Right renal cortex interstitium (tissue), 3 donors: ENCODE measurements around the gene CROCC. TPM values are rescaled to one million over a fixed set of nuclear protein-coding genes. Genes with fewer than 3 reads are reported as not detected.

Experiments used
- DNase-seq, 3 donors: peaks; one replicate each; pipeline ENCODE4 v3.0.0-alpha.2; 2013; ENCODE audit warnings: low read depth in 3 of 3, low spot score in 2 of 3
- polyA plus RNA-seq, 3 donors: library from polyadenylated mRNA; unstranded; fragments of 120-200 nt; gene quantifications; one replicate each; pipeline ENCODE4 v1.2.1, GENCODE V29; 2013; ENCODE audit not compliant: insufficient read length in 3 of 3

The CROCC gene
- polyA plus RNA-seq, 3 donors: 21.4 to 27.8 (median 25.0) TPM

DNA sequence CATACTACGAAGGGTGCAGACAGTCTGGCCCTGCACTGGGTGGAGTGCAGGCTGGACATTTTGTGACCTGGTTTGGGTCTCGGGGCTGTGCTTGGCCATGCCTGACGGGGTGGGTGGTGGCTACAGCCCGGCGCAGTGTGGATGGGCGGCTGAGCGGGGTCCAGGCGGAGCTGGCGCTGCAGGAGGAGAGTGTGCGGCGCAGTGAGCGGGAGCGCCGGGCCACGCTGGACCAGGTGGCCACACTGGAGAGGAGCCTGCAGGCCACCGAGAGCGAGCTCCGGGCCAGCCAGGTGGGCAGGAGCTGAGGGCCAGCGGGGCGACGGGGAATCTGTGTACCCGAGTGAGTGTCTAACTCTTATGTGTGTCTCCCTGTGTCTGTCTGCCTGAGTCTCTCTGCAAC lies 44.6 kb downstream of the CROCC start:
- DNase-seq: no peak

DNA sequence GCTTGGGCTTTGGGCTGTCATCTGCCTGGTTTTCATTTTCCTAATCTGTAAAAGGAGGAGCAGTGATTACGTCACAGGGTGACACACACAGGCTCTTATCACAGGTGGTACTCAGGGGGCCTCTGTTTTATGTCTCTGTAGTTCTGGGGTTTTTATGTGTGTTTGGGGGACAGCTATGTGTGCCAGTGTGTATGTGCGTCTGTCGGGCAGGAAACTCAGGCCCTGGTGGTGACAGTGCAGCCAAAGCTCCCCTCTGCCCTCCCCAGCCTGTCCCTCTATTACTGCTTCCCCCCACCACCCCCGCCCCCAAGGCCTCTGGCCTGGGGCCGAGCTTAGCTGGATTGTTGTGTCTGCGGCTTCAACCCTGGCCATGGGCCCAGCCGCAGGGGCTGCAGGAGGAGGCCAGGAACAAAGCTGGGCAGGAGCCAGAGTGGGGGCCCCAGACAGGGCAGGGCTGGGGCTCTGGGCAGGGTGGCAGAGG lies 45.4 kb downstream of the CROCC start:
- no peak for DNase-seq

- DNase-seq: no peak
Observed at GRCh38 chr1:16967962-16968361, 46.2 kb downstream of the CROCC start.

DNA sequence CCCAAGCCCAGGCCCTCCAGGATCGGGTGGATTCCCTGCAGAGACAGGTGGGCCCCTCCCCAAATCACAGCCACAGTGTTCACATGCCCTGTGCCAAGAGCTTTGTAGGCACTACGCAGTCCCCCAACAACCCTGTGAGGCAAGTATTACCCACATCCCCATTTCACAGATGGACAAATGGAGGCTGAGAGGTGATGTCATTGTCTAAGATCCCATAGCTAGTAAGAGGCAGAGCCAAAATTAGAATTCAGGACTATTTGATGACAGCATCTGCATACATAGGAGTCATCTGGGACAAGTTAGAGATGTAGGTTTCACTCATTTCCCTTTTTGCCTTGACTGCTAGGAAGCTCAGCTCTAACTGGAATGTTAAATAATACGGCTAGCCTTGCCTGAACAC lies 46.6 kb downstream of the CROCC start:
- no peak for DNase-seq

- DNase-seq: no peak
Observed at GRCh38 chr1:16969057-16969611, 47.4 kb downstream of the CROCC start.

DNA sequence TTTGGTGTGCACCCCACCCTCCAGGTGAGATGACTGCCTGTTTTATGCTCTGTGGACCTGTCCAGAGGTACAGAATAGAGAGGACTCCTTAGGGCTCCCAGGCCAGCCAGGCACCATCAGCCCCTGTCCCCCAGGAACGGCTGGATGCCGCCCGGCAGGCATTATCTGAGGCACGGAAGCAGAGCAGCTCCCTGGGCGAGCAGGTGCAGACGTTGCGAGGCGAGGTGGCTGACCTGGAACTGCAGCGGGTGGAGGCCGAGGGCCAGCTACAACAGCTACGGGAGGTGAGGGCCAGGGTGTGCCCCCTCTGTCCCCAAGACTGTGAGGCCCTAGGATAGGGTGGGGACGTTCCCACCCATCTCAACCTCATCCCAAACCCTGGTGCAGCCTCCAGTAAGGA lies 47.9 kb downstream of the CROCC start:
- no peak for DNase-seq

DNA sequence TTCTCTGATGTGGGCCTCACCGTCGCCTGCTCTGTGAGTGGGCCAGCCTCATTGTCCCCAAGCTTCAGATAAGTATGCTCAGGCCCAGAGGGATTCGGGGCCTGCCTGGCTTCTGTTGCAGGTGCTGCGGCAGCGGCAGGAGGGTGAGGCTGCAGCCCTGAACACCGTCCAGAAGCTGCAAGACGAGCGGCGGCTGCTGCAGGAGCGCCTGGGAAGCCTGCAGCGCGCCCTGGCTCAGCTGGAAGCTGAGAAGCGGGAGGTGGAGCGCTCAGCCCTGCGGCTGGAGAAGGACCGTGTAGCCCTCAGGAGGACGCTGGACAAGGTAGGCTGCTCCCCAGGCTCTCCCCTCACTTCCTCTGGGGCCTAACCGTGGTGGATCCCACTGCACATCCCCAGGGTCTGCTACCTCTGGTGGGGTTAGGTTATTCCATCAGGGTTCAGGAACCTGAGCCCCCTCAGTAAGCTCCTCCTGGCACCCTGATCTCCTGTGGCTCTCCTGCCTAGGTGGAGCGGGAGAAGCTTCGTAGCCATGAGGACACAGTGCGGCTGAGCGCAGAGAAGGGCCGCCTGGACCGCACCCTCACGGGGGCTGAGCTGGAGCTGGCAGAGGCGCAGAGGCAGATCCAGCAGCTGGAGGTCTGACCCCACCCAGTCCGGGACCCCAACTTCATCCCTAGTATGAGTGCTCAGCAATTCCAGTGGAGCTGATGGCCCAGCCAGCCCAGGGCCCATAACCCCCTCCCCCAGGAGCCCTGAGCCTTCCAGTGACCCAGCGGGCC lies 48.6 kb downstream of the CROCC start:
- DNase-seq: no peak

DNA sequence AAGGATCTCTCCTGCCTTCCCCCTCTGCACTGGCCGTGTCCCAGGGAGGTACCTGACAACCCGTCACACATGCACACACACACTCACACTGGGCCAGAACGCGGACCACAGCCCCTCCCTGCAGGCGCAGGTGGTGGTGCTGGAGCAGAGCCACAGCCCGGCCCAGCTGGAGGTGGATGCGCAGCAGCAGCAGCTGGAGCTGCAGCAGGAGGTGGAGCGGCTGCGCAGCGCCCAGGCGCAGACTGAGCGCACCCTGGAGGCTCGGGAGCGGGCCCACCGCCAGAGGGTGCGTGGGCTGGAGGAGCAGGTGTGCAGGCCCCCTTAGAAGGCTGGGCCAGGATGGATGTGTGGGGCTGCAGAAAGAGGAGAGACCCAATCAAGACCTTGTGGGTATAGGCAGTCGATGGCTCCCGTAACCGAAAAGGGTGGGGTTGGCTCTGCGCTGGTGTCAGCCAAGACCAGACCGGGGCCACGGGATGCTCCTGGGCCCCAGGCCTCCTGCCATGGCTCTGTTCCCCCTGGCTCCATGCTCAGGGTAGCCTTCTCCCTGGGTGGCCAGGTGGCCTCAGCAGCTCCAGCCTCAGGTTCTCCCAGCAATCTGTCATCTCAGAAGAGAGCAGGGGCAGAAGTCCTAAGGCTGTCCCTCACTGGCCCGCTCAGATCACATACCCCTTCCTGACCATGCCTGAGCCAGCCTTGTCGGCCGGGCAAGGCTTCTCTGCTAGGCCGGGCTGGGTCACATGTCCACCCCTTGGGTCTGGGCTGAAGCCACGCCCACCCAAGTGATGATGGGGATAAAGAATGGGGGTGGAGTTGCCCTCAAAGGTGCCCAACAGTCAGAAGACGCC lies 49.8 kb downstream of the CROCC start:
- DNase-seq: no peak

DNA sequence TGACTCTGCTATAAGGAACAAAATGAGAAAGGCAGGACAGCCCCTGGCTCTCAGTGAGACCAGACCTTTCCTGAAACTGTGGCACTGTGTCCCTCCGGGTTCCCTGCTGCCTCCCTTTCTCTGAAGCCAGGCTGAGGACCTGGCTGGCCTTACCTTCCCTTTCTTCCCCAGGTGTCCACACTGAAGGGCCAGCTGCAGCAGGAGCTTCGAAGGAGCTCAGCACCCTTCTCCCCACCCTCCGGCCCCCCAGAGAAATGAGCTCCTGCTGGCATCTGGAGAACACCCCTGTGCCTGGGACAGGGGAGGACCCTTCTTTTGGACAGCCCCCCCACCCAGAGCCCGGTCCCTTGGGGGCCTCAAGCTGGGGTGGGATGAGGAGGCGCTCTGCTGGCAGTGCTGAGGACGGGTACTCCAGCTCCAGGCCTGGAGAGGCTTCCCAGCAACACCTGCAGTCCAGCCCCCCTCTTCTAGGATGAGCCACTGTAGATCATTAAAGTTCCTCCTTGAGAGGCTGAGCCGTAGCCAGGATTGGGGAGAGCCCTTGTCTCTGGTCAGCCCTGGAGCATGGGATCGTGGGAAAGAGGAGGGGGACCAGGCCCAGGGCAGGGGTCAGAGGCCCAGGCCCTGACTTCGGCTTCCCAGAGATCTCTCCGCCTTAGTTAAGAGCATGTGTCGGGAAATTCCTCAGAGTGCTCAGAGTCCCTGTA lies 50.6 kb downstream of the CROCC start:
- no peak for DNase-seq

DNA sequence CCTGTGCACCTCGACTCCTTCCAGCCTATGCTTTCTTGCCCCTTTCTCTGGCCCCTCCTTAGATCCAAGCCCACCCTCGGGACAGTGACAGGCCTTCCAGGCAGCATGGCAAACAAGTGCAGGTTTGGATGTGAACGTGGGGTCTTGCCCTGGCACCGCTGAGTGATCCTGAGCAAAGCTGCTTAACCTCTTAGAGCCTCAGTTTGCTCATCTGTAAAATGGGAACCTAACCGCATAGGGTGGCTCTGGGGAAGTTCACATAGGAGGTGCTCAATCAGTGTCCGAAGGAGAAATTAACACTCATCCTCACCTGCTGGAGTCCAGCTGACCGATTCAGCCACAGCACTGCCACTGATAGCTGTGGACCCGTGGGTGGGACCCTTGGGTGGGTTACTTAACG lies 51.5 kb downstream of the CROCC start:
- DNase-seq: no peak

GRCh38 chr1:16975211-16975610 lies 53.5 kb downstream of the CROCC start:
- no peak for DNase-seq

GRCh38 chr1:16975838-16976237 lies 54.1 kb downstream of the CROCC start:
- DNase-seq: no peak

GRCh38 chr1:16976966-16977365 lies 55.2 kb downstream of the CROCC start:
- DNase-seq: no peak

DNA sequence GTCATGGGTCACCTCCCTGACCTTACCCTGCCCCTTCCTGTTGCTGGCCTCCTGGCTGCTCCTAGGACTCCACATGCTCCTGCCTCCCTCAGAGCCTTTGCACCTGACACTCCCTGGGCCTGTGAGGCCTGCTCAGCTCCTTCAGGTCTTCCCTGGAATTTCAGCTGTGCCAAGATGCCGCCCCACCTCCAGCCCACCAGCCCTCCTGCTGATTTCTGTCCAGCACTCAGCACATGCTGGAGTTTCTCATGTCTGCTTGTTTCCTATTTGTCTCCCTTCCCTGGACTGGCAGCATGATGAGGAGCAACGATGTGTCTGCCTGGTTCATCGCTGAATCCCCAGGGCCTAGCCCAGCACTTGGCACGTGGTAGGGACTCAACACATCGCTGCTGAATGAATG lies 55.6 kb downstream of the CROCC start:
- no peak for DNase-seq

DNA sequence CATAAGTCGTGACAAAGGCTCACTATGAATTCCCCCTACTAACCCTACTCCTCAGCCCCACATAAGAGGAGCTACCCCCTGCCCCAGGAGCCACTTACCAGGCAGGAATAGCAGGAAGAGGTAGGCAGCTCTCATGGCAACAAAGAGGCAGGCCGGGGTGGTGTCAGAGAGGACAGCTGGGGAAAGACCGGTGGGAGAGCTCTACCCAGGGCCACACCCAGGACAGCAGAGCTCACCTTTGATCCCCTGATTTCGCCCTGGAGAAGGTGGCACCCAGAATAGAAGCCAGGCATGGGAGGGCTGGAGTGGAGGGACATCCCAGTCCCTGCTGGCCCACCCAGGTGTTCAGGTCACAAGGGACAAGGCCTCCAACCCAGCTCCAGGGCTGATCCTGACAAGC lies 56.4 kb downstream of the CROCC start:
- no peak for DNase-seq

DNA sequence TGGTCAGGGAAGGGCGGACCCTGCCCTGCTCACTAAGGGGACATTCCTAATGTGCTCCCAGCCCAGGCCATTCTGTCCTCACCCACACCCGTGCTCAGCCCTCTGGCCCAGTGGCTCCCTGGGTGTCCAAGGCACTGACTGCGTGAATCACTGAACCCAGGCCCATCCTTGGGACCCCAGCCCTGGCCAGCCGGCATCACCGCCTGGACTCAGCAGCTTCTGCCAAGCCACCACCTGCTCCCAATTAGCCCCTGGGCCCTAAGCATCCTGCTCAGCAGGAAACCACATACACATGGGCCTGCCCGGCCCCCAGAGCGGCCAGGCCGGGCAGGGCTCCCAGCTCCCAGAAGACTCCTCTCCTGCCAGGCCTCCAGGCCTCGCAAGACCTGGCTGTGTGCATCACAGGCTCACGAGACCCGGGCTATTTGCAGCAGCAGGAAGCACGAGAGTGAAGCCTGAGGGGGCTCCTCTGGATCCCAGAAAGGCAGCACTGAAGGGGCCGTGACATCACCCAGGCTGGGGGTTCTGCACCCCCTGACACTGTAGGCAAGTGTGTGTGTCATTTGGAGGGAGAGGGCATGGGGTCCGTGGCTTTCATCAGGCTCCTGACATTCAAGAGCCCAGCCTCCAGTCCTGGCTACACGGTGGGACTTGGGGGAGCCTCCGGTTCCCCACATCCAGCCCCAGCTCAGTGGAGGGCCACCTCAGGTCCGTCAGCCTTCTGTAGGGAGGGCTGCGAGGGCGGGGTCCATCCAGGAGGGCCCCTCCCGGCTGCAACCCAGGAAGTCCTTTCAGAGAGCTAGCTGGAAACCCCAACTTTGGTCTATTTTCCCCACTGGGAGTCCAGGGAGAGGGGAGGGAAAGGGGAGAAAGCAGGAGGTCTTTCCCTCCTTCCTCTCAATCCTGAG lies 57.1 kb downstream of the CROCC start:
- no peak for DNase-seq

DNA sequence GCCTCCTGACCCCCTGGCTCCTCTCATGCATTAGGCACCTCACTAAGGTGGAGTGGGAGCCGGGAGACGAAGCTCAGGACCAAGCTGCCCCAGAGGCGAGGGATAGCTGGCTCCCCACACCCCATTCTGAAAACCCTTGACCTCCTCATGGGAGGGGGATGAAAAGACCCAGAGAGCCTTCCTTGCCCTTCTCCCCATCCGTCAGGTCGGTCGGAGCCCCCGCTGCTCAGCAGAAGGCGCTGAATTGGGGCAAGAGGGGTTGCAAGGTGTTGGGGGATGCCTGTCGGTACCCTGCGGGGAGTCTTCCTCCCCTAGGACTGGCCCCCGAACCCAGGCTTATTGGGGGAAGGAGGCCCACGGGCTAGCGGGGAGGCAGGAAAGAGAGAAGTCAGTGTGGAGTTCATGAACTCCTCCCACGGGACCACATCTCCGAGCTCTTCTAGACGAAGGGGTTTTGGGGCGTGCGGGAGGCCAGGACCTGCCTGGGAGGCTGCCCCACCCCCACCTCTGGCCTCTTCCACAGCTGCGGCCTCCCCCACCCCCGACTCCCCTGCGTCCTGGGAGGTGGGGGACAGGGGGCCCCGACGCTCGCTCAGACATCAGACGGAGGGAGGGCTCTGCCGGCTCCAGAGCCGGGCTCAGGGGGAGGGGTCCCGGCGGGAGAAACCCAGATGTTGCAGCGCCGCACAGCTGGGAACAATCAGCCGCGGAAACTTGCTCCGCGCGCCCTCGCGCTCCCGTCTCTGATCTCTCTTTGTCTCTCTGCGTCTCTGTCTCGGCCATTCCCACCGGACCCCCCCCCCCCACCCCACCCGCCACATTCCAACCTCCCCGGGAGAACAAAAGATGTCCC lies 58.0 kb downstream of the CROCC start:
- DNase-seq: peak in 1 of 3 donors; percentile 41

- peak in 1 of 3 donors; percentile 33 for DNase-seq
Observed at GRCh38 chr1:16980473-16981268, 58.9 kb downstream of the CROCC start, which contains the start of gene MFAP2. TSS of gene MFAP2 (minus strand) at chr1:16980620. CDS start at chr1:16978273, 2,347 bp downstream.
